Right lobe of liver (tissue), 4 donors: ENCODE results near the gene SAP30BP.

Source experiments
- POLR2A ChIP-seq: fragments of 450-650 bp; IDR thresholded peaks from one replicate; pipeline ENCODE4 v1.6.1; 2017; ENCODE audit warnings: antibody characterized with exemption, mild to moderate bottlenecking
- TF ChIP-seq, protein P1 (sequence below), 4 donors: fragments of 200-600 bp in 3 of 4; fragments of 450-650 bp in 1 of 4; IDR thresholded peaks; one replicate each; pipeline versions ENCODE4 v1.5.1 to v1.8.0; 2016 to 2022; ENCODE audit warnings: antibody characterized with exemption in 4 of 4, mild to moderate bottlenecking in 2 of 4
- donor health status: DM: no; HTN: no; CAD: no.
- donor health status: DM: no; HTN: no; CAD: no.
- donor health status: DM: no; HTN: yes; CAD: no.

DNA sequence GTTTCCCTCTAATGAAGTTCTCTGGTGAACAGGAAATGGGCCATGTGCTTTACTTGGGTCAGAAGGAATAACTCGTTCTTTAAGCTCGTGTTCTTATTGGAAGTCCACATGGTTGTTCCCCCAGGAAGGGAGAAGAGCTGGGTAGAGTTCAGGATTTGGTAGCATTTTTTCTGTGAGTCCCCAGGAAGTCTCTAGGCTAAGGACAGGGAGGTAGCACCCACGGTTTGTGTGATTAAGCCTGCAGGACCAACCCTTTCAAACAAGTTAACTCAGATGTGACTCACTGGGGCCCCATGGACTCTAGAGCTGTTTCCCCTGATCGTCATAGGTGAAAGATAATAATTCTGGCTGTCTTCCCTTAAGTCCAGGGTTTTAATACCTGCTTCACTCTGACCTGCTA, 16.4 kb downstream of the SAP30BP start:
- TF ChIP-seq, protein P1, sequence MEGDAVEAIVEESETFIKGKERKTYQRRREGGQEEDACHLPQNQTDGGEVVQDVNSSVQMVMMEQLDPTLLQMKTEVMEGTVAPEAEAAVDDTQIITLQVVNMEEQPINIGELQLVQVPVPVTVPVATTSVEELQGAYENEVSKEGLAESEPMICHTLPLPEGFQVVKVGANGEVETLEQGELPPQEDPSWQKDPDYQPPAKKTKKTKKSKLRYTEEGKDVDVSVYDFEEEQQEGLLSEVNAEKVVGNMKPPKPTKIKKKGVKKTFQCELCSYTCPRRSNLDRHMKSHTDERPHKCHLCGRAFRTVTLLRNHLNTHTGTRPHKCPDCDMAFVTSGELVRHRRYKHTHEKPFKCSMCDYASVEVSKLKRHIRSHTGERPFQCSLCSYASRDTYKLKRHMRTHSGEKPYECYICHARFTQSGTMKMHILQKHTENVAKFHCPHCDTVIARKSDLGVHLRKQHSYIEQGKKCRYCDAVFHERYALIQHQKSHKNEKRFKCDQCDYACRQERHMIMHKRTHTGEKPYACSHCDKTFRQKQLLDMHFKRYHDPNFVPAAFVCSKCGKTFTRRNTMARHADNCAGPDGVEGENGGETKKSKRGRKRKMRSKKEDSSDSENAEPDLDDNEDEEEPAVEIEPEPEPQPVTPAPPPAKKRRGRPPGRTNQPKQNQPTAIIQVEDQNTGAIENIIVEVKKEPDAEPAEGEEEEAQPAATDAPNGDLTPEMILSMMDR (IDR thresholded peaks at IDR 0.05) = no peak
- TF ChIP-seq POLR2A = no peak
